Karpas-422 (cell line): ENCODE data around the gene KIAA1671. TPM values are rescaled to one million over a fixed set of nuclear protein-coding genes. Genes with fewer than 3 reads are reported as not detected.

Experiments
- DNase-seq: peaks from one replicate; pipeline ENCODE4 v3.0.0-alpha.2; 2015
- H2AFZ ChIP-seq: fragments of 200-600 bp; sonication (generic); 2 replicates; pipeline ENCODE4 v1.6.1; 2014; ENCODE audit warnings: antibody characterized with exemption, low read length, mixed read lengths
- H3K27ac ChIP-seq: fragments of 200-600 bp; sonication (generic); 2 replicates; pipeline ENCODE4 v1.5.1; 2014; ENCODE audit warnings: mild to moderate bottlenecking, low read length, moderate library complexity
- H3K27me3 ChIP-seq: fragments of 200-600 bp; sonication (generic); 2 replicates; pipeline ENCODE4 v1.6.1; 2014; ENCODE audit warnings: low read length, mixed read lengths
- H3K36me3 ChIP-seq: fragments of 200-600 bp; sonication (generic); 2 replicates; pipeline ENCODE4 v1.6.1; 2014; ENCODE audit warnings: low read length, mixed read lengths; ENCODE audit not compliant: insufficient read depth
- H3K4me1 ChIP-seq: fragments of 200-600 bp; sonication (generic); 2 replicates; pipeline ENCODE4 v1.6.1; 2014; ENCODE audit warnings: mild to moderate bottlenecking, low read length, mixed read lengths
- H3K4me2 ChIP-seq: fragments of 200-600 bp; sonication (generic); 2 replicates; pipeline ENCODE4 v1.6.1; 2014; ENCODE audit warnings: low read length, low read depth, mild to moderate bottlenecking; ENCODE audit not compliant: poor library complexity, severe bottlenecking
- H3K4me3 ChIP-seq: fragments of 200-600 bp; sonication (generic); 2 replicates; pipeline ENCODE4 v1.5.1; 2014; ENCODE audit warnings: mild to moderate bottlenecking, antibody characterized with exemption, low read length, mixed read lengths
- H3K79me2 ChIP-seq: fragments of 200-600 bp; sonication (generic); 2 replicates; pipeline ENCODE4 v1.6.1; 2014; ENCODE audit warnings: mild to moderate bottlenecking, low read length, mixed read lengths
- H3K9ac ChIP-seq: fragments of 200-600 bp; sonication (generic); 2 replicates; pipeline ENCODE4 v1.6.0; 2014; ENCODE audit warnings: low read length
- H3K9me2 ChIP-seq: fragments of 200-600 bp; sonication (generic), shearing (Covaris generic); replicated peaks from 2 replicates; pipeline ENCODE4 v1.6.0; 2014; ENCODE audit warnings: mild to moderate bottlenecking, low read length, moderate library complexity; ENCODE audit not compliant: insufficient read depth
- H3K9me3 ChIP-seq: fragments of 300-700, 200-600 bp; sonication (generic); 2 replicates; pipeline ENCODE4 v1.6.1; 2014; ENCODE audit warnings: low read length, mixed read lengths
- H4K20me1 ChIP-seq: fragments of 200-600 bp; sonication (generic); 2 replicates; pipeline ENCODE4 v1.6.1; 2014; ENCODE audit warnings: mild to moderate bottlenecking, antibody characterized with exemption, low read length, low read depth; ENCODE audit not compliant: insufficient read depth
- total RNA-seq: library from RNA; depleted of rRNA; stranded (reverse); fragments of >200 nt; shearing (Covaris generic); gene quantifications from 2 replicates; pipeline ENCODE4 v1.2.3, GENCODE V29; 2014; ENCODE audit warnings: low replicate concordance

KIAA1671 gene
- total RNA-seq, 1 experiment from 2014 or later, result not detected

- H3K79me2 ChIP-seq, result no peaks in the 10 kb centered on the region
- H3K27me3 ChIP-seq, result no peaks in the 10 kb centered on the region
- H3K4me1 ChIP-seq, result no peaks in the 10 kb centered on the region
- no peak overlapping the region for H3K27ac ChIP-seq
- H3K36me3 ChIP-seq, result no peaks in the 10 kb centered on the region
- H3K9ac ChIP-seq, result no peak overlapping the region
- H2AFZ ChIP-seq, result no peak overlapping the region
- H3K9me2 ChIP-seq, result no peaks in the 10 kb centered on the region
- H3K4me3 ChIP-seq, result no peak overlapping the region
- no peak overlapping the region for H3K4me2 ChIP-seq
- no peak for DNase-seq
- no peaks in the 10 kb centered on the region for H4K20me1 ChIP-seq
- no peaks in the 10 kb centered on the region for H3K9me3 ChIP-seq
These were observed 21.8 kb upstream of the KIAA1671 start for GRCh38 chr22:24930678-24931077.

GRCh38 chr22:24935771-24936483, 16.6 kb upstream of the KIAA1671 start:
- no peaks in the 10 kb centered on the region for H3K4me1 ChIP-seq
- no peaks in the 10 kb centered on the region for H3K79me2 ChIP-seq
- H3K9me3 ChIP-seq, result no peaks in the 10 kb centered on the region
- H3K27me3 ChIP-seq, result no peaks in the 10 kb centered on the region
- DNase-seq, result no peak
- no peak overlapping the region for H2AFZ ChIP-seq
- no peak overlapping the region for H3K9ac ChIP-seq
- no peak overlapping the region for H3K4me3 ChIP-seq
- H4K20me1 ChIP-seq, result no peaks in the 10 kb centered on the region
- H3K27ac ChIP-seq, result no peak overlapping the region
- H3K9me2 ChIP-seq, result no peaks in the 10 kb centered on the region
- no peak overlapping the region for H3K4me2 ChIP-seq
- no peaks in the 10 kb centered on the region for H3K36me3 ChIP-seq

GRCh38 chr22:24937114-24937513, 15.4 kb upstream of the KIAA1671 start:
- no peaks in the 10 kb centered on the region for H3K9me2 ChIP-seq
- H3K4me2 ChIP-seq, result no peak overlapping the region
- no peak overlapping the region for H3K9ac ChIP-seq
- peak; percentile 72 for DNase-seq
- no peaks in the 10 kb centered on the region for H3K36me3 ChIP-seq
- no peak overlapping the region for H3K27ac ChIP-seq
- H3K79me2 ChIP-seq, result no peaks in the 10 kb centered on the region
- no peak overlapping the region for H2AFZ ChIP-seq
- H3K9me3 ChIP-seq, result no peaks in the 10 kb centered on the region
- no peaks in the 10 kb centered on the region for H3K4me1 ChIP-seq
- no peaks in the 10 kb centered on the region for H3K27me3 ChIP-seq
- no peaks in the 10 kb centered on the region for H4K20me1 ChIP-seq
- no peak overlapping the region for H3K4me3 ChIP-seq

- peak; percentile 80 for DNase-seq
- H2AFZ ChIP-seq, result no peak overlapping the region
These were observed 13.7 kb upstream of the KIAA1671 start for GRCh38 chr22:24938741-24939341.

GRCh38 chr22:24942301-24942700, 10.2 kb upstream of the KIAA1671 start:
- no peaks in the 10 kb centered on the region for H3K36me3 ChIP-seq
- no peaks in the 10 kb centered on the region for H3K9me2 ChIP-seq
- no peaks in the 10 kb centered on the region for H3K9me3 ChIP-seq
- H3K4me2 ChIP-seq, result no peak overlapping the region
- no peak overlapping the region for H2AFZ ChIP-seq
- no peaks in the 10 kb centered on the region for H3K4me1 ChIP-seq
- no peaks in the 10 kb centered on the region for H3K27me3 ChIP-seq
- no peak overlapping the region for H3K27ac ChIP-seq
- no peaks in the 10 kb centered on the region for H4K20me1 ChIP-seq
- H3K4me3 ChIP-seq, result no peak overlapping the region
- H3K79me2 ChIP-seq, result no peaks in the 10 kb centered on the region
- no peak overlapping the region for H3K9ac ChIP-seq
- no peak for DNase-seq

More at GRCh38 chr22:24938741-24939341, 13.7 kb upstream of the KIAA1671 start:
- H3K9me2 ChIP-seq, result no peaks in the 10 kb centered on the region
- no peaks in the 10 kb centered on the region for H4K20me1 ChIP-seq
- no peak overlapping the region for H3K27ac ChIP-seq
- no peaks in the 10 kb centered on the region for H3K9me3 ChIP-seq
- H3K4me3 ChIP-seq, result no peak overlapping the region
- H3K36me3 ChIP-seq, result no peaks in the 10 kb centered on the region
- H3K27me3 ChIP-seq, result no peaks in the 10 kb centered on the region
- H3K4me2 ChIP-seq, result no peak overlapping the region
- H3K9ac ChIP-seq, result no peak overlapping the region
- H3K4me1 ChIP-seq, result no peaks in the 10 kb centered on the region
- H3K79me2 ChIP-seq, result no peaks in the 10 kb centered on the region

- no peaks in the 10 kb centered on the region for H4K20me1 ChIP-seq
- H3K9me2 ChIP-seq, result no peaks in the 10 kb centered on the region
- H3K4me2 ChIP-seq, result no peak overlapping the region
- H3K9ac ChIP-seq, result no peak overlapping the region
- no peaks in the 10 kb centered on the region for H3K79me2 ChIP-seq
- H3K9me3 ChIP-seq, result no peaks in the 10 kb centered on the region
- H3K4me3 ChIP-seq, result no peak overlapping the region
- no peaks in the 10 kb centered on the region for H3K27me3 ChIP-seq
- no peaks in the 10 kb centered on the region for H3K36me3 ChIP-seq
- no peak overlapping the region for H2AFZ ChIP-seq
- H3K27ac ChIP-seq, result no peak overlapping the region
- H3K4me1 ChIP-seq, result no peaks in the 10 kb centered on the region
- DNase-seq, result no peak
These were observed 8.1 kb upstream of the KIAA1671 start for GRCh38 chr22:24944217-24944937.

- no peaks in the 10 kb centered on the region for H3K9me2 ChIP-seq
- H3K27me3 ChIP-seq, result no peaks in the 10 kb centered on the region
- no peaks in the 10 kb centered on the region for H3K4me1 ChIP-seq
- no peaks in the 10 kb centered on the region for H3K9me3 ChIP-seq
- no peak overlapping the region for H3K4me2 ChIP-seq
- no peak overlapping the region for H3K27ac ChIP-seq
- no peak overlapping the region for H3K4me3 ChIP-seq
- H2AFZ ChIP-seq, result no peak overlapping the region
- no peaks in the 10 kb centered on the region for H3K36me3 ChIP-seq
- H3K9ac ChIP-seq, result no peak overlapping the region
- no peaks in the 10 kb centered on the region for H4K20me1 ChIP-seq
- no peak for DNase-seq
- H3K79me2 ChIP-seq, result no peaks in the 10 kb centered on the region
These were observed 7.1 kb upstream of the KIAA1671 start for GRCh38 chr22:24945430-24945829.

- Histone ChIP-seq H3K36me3 (no peaks in the 10 kb centered on the region), H3K4me3 (no peak overlapping the region), H3K9ac (no peak overlapping the region), H3K9me2 (no peaks in the 10 kb centered on the region), H3K79me2 (no peaks in the 10 kb centered on the region), H3K4me2 (no peak overlapping the region), H4K20me1 (no peaks in the 10 kb centered on the region), H3K27ac (no peak overlapping the region), H2AFZ (no peak overlapping the region), H3K9me3 (no peaks in the 10 kb centered on the region), H3K4me1 (no peaks in the 10 kb centered on the region), H3K27me3 (no peaks in the 10 kb centered on the region)
- no peak for DNase-seq
These were observed 5.1 kb upstream of the KIAA1671 start for GRCh38 chr22:24947383-24947782.
